Keratinocyte (primary cell): Measurements from ENCODE around the gene TMEM174. TPM values are rescaled to one million over a fixed set of nuclear protein-coding genes. Genes with fewer than 3 reads are reported as not detected.

Experiments
- DNase-seq: peaks from one replicate; pipeline ENCODE4 v3.0.0-alpha.2; 2011; ENCODE audit warnings: low read depth, missing footprints, low spot score
- FAIRE-seq: peaks from 2 replicates; lab custom pipeline; 2011; peaks lifted over from hg19 to GRCh38; lab: Jason Lieb, UNC
- H2AFZ ChIP-seq: 2 replicates; pipeline ENCODE4 v1.6.0; 2012; ENCODE audit warnings: low read length, control low read depth, inconsistent platforms; ENCODE audit not compliant: control insufficient read depth
- H3K27ac ChIP-seq: 2 replicates; pipeline ENCODE4 v1.5.1; 2011; ENCODE audit warnings: low read length; ENCODE audit not compliant: control insufficient read depth, insufficient read depth
- H3K27me3 ChIP-seq: 3 replicates; pipeline ENCODE4 v1.6.0; 2011; ENCODE audit warnings: low read length; ENCODE audit not compliant: control insufficient read depth, insufficient read depth; ENCODE audit errors: extremely low read depth
- H3K36me3 ChIP-seq, 2 experiments: 2 replicates in 1 of 2; 3 replicates in 1 of 2; pipeline ENCODE4 v1.5.1; 2011; ENCODE audit warnings: low read length in 2 of 2, mild to moderate bottlenecking in 1 of 2; ENCODE audit not compliant: control insufficient read depth in 2 of 2, insufficient read depth in 2 of 2; ENCODE audit errors: extremely low read depth in 1 of 2
- H3K4me1 ChIP-seq: 3 replicates; pipeline ENCODE4 v1.5.1; 2011; ENCODE audit warnings: low read length; ENCODE audit not compliant: control insufficient read depth, insufficient read depth; ENCODE audit errors: extremely low read depth
- H3K4me2 ChIP-seq: 3 replicates; pipeline ENCODE4 v1.6.0; 2011; ENCODE audit warnings: low read depth, low read length; ENCODE audit not compliant: control insufficient read depth, insufficient read depth; ENCODE audit errors: extremely low read depth
- H3K4me3 ChIP-seq, 3 experiments: fragments of 200-600 bp in 1 of 3; sonication (generic) in 1 of 3; 2 replicates in 2 of 3; 3 replicates in 1 of 3; pipeline ENCODE4 v1.5.1; 2011 to 2016; ENCODE audit warnings: low read length in 3 of 3, mild to moderate bottlenecking in 3 of 3, control low read depth in 2 of 3, inconsistent platforms in 1 of 3, low read depth in 1 of 3, mixed read lengths in 1 of 3, mixed run types in 1 of 3, moderate library complexity in 1 of 3; ENCODE audit not compliant: control insufficient read depth in 2 of 3, insufficient read depth in 2 of 3; ENCODE audit errors: extremely low read depth in 1 of 3
- H3K79me2 ChIP-seq: 2 replicates; pipeline ENCODE4 v1.6.0; 2012; ENCODE audit warnings: low read length; ENCODE audit not compliant: control insufficient read depth, insufficient read depth
- H3K9ac ChIP-seq: 3 replicates; pipeline ENCODE4 v1.6.0; 2011; ENCODE audit warnings: low read length; ENCODE audit not compliant: control insufficient read depth, insufficient read depth; ENCODE audit errors: extremely low read depth
- H3K9me1 ChIP-seq: 3 replicates; pipeline ENCODE4 v1.6.0; 2011; ENCODE audit warnings: low read length; ENCODE audit not compliant: control insufficient read depth, insufficient read depth; ENCODE audit errors: extremely low read depth
- H3K9me3 ChIP-seq: 2 replicates; pipeline ENCODE4 v1.5.1; 2012; ENCODE audit warnings: low read depth, low read length; ENCODE audit not compliant: control insufficient read depth
- H4K20me1 ChIP-seq: 3 replicates; pipeline ENCODE4 v1.6.0; 2011; ENCODE audit warnings: low read length; ENCODE audit not compliant: control insufficient read depth, insufficient read depth; ENCODE audit errors: extremely low read depth
- CTCF ChIP-seq, 3 experiments: IDR thresholded peaks in 1 of 3; conservative IDR thresholded peaks in 1 of 3; optimal IDR thresholded peaks in 1 of 3; 2 replicates in 2 of 3; 3 replicates in 1 of 3; pipeline versions ENCODE3 to v1.5.1; 2011; ENCODE audit warnings: low read length in 3 of 3, mild to moderate bottlenecking in 3 of 3, moderate library complexity in 2 of 3, control low read depth in 1 of 3, inconsistent platforms in 1 of 3; ENCODE audit not compliant: insufficient read depth in 2 of 3; ENCODE audit errors: extremely low read depth in 1 of 3
- EZH2 ChIP-seq: IDR thresholded peaks from one replicate; pipeline ENCODE4 v1.6.1; 2012; ENCODE audit warnings: inconsistent platforms, mild to moderate bottlenecking, low read length, moderate library complexity
- dilution Hi-C: fragments of 300-500 bp; cut with MboI; formaldehyde crosslinking; loops from one replicate; pipeline ENCODE4 v1.7.0; 2020; ENCODE audit warnings: low sequenced_read_pairs; ENCODE audit not compliant: extremely low pct_ligation_motif_present
- polyA plus RNA-seq, 5 experiments: library from polyadenylated mRNA; depleted of rRNA in 3 of 5; stranded (reverse) in 3 of 5; stranded (forward) in 1 of 5; unstranded in 1 of 5; fragments of >200 nt; gene quantifications; 1 replicate in 1 of 5; 2 replicates in 3 of 5; 3 replicates in 1 of 5; pipeline versions ENCODE4 v1.2.1 to v1.2.3, GENCODE V29; 2011 to 2012; ENCODE audit warnings: missing spikeins in 2 of 5, low read depth in 1 of 5, low replicate concordance in 1 of 5

TMEM174 gene
- polyA plus RNA-seq, 1 donor (not counting 4 experiments of a cell fraction or from before 2014, with no cell fraction given): not detected

- TF ChIP-seq EZH2 (no peak), CTCF (optimal IDR thresholded peaks at IDR 0.05 in 1 of 3, IDR thresholded peaks at IDR 0.05 in 1 of 3, conservative IDR thresholded peaks at IDR 0.05 in 1 of 3; ENCODE audit: extremely low read depth in 1 of 3, insufficient read depth in 2 of 3, low read length in 3 of 3) (no peak)
- FAIRE-seq: no peak
- H3K9me3 ChIP-seq: peaks cover 2% of the 10 kb centered on the region
- no peaks in the 10 kb centered on the region for H3K9me1 ChIP-seq
- H4K20me1 ChIP-seq: no peaks in the 10 kb centered on the region
- no peak overlapping the region for H3K9ac ChIP-seq
- dilution Hi-C loops: no loop called here
- no peaks in the 10 kb centered on the region for H3K4me1 ChIP-seq
- DNase-seq: no peak
- H3K27ac ChIP-seq: no peak overlapping the region
- no peak overlapping the region for H3K4me2 ChIP-seq
- no peak overlapping the region for H2AFZ ChIP-seq
- peaks cover 15% of the 10 kb centered on the region for H3K27me3 ChIP-seq
- no peaks in the 10 kb centered on the region for H3K79me2 ChIP-seq
- no peak overlapping the region for H3K4me3 ChIP-seq
- no peaks in the 10 kb centered on the region for H3K36me3 ChIP-seq
Measured at GRCh38 chr5:73183000-73183399, 10.0 kb downstream of the TMEM174 start.

- H3K79me2 ChIP-seq: no peaks in the 10 kb centered on the region
- no peaks in the 10 kb centered on the region for H3K36me3 ChIP-seq
- no peak overlapping the region for H3K4me3 ChIP-seq
- no peaks in the 10 kb centered on the region for H4K20me1 ChIP-seq
- FAIRE-seq: no peak
- peaks cover 2% of the 10 kb centered on the region for H3K9me3 ChIP-seq
- no peak for DNase-seq
- no peak overlapping the region for H2AFZ ChIP-seq
- dilution Hi-C loops: no loop called here
- H3K4me1 ChIP-seq: no peaks in the 10 kb centered on the region
- TF ChIP-seq CTCF (optimal IDR thresholded peaks at IDR 0.05 in 1 of 3, IDR thresholded peaks at IDR 0.05 in 1 of 3, conservative IDR thresholded peaks at IDR 0.05 in 1 of 3; ENCODE audit: extremely low read depth in 1 of 3, insufficient read depth in 2 of 3, low read length in 3 of 3): no peak
- TF ChIP-seq EZH2: no peak
- no peak overlapping the region for H3K4me2 ChIP-seq
- H3K9me1 ChIP-seq: no peaks in the 10 kb centered on the region
- H3K9ac ChIP-seq: no peak overlapping the region
- peaks cover 10% of the 10 kb centered on the region for H3K27me3 ChIP-seq
- no peak overlapping the region for H3K27ac ChIP-seq
Measured at GRCh38 chr5:73183481-73183891, 10.5 kb downstream of the TMEM174 start.
